Neutrophil (primary cell): ENCODE measurements around the gene SLC22A13.
"Not testable (repeated sequence)": the region's sequence is repeated elsewhere in the genome, so short reads cannot be mapped to it uniquely, and the experiment has no call there.

ENCODE experiments used
- H3K27ac ChIP-seq: fragments of 200-600 bp; sonication (generic); 2 replicates; pipeline ENCODE4 v1.5.1; 2016; ENCODE audit warnings: mild to moderate bottlenecking, moderate library complexity
- H3K27me3 ChIP-seq: fragments of 200-600 bp; sonication (generic); 2 replicates; pipeline ENCODE4 v1.6.0; 2016; ENCODE audit warnings: mild to moderate bottlenecking
- H3K36me3 ChIP-seq: fragments of 200-600 bp; sonication (generic); 2 replicates; pipeline ENCODE4 v1.5.1; 2017
- H3K4me1 ChIP-seq, 2 experiments: fragments of 200-600 bp in 1 of 2; sonication (generic) in 1 of 2; 1 replicate in 1 of 2; 2 replicates in 1 of 2; pipeline versions ENCODE4 v1.5.1 to v1.6.1; 2013 to 2016; ENCODE audit warnings: low read depth in 1 of 2, low read length in 1 of 2, mild to moderate bottlenecking in 1 of 2, moderate library complexity in 1 of 2; ENCODE audit not compliant: control insufficient read depth in 1 of 2, insufficient read depth in 1 of 2
- H3K4me3 ChIP-seq, 2 experiments: fragments of 200-600 bp in 1 of 2; sonication (generic) in 1 of 2; 1 replicate in 1 of 2; 2 replicates in 1 of 2; pipeline ENCODE4 v1.5.1; 2013 to 2016; ENCODE audit warnings: low read depth in 1 of 2, low read length in 1 of 2, mild to moderate bottlenecking in 1 of 2, moderate library complexity in 1 of 2
- H3K9me3 ChIP-seq: fragments of 200-600 bp; sonication (generic); 2 replicates; pipeline ENCODE4 v1.5.1; 2016
- TF ChIP-seq, protein P1 (sequence below): fragments of 200-600 bp; sonication (generic); IDR thresholded peaks from 2 replicates; pipeline ENCODE4 v1.5.1; 2016; ENCODE audit warnings: antibody characterized with exemption

The SLC22A13 gene

DNA sequence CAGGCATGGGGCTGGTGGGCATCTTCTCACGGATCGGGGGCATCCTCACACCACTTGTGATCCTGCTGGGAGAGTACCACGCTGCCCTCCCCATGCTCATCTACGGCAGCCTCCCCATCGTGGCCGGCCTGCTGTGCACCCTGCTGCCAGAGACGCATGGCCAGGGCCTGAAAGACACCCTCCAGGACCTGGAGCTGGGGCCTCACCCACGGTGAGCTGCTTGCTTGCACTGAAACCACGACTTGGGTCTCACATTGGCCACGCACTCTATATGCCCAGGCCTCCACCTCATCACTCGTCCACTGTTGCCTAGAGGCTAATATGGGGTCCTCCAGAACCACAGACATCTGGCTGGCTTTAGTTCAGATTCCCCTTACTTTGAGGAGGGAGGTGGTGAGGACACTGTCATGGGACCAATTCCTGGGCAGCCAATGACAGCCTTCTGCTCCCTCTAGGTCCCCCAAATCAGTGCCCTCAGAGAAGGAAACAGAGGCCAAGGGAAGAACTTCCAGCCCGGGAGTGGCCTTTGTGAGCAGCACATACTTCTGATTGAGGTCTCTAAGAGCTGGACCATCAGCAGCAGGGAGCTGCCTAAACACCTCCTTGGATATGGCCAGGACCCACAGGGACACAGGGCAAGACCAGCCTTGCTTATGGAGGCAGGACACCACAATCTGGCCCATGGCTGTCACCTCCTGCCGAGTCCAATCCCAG, 11.5 kb downstream of the SLC22A13 start:
- Histone ChIP-seq H3K9me3 (no peaks in the 10 kb centered on the region), H3K4me3 (no peak overlapping the region), H3K27me3 (no peaks in the 10 kb centered on the region), H3K4me1 (peaks cover 42 to 44% of the 10 kb centered on the region in 2 experiments), H3K36me3 (no peaks in the 10 kb centered on the region), H3K27ac (peak overlapping the region; percentile 5)
- TF ChIP-seq, protein P1, sequence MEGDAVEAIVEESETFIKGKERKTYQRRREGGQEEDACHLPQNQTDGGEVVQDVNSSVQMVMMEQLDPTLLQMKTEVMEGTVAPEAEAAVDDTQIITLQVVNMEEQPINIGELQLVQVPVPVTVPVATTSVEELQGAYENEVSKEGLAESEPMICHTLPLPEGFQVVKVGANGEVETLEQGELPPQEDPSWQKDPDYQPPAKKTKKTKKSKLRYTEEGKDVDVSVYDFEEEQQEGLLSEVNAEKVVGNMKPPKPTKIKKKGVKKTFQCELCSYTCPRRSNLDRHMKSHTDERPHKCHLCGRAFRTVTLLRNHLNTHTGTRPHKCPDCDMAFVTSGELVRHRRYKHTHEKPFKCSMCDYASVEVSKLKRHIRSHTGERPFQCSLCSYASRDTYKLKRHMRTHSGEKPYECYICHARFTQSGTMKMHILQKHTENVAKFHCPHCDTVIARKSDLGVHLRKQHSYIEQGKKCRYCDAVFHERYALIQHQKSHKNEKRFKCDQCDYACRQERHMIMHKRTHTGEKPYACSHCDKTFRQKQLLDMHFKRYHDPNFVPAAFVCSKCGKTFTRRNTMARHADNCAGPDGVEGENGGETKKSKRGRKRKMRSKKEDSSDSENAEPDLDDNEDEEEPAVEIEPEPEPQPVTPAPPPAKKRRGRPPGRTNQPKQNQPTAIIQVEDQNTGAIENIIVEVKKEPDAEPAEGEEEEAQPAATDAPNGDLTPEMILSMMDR, result no peak

GRCh38 chr3:38278841-38279240, 13.2 kb downstream of the SLC22A13 start:
- no peaks in the 10 kb centered on the region for H3K9me3 ChIP-seq
- peak overlapping the region; percentile 90 for H3K27ac ChIP-seq
- H3K36me3 ChIP-seq, result no peaks in the 10 kb centered on the region
- no peaks in the 10 kb centered on the region for H3K27me3 ChIP-seq
- H3K4me1 ChIP-seq, result peaks cover 59 to 62% of the 10 kb centered on the region in 2 experiments
- no peak overlapping the region for H3K4me3 ChIP-seq
- TF ChIP-seq, protein P1, result no peak

GRCh38 chr3:38281895-38282686, 16.5 kb downstream of the SLC22A13 start, which contains the start of gene SLC22A14:
TSS of gene SLC22A14 (plus strand) at chr3:38282294. CDS start at chr3:38306027, 23,733 bp downstream.
- peaks cover 59 to 62% of the 10 kb centered on the region in 2 experiments for H3K4me1 ChIP-seq
- TF ChIP-seq, protein P1, result no peak
- peak within 1 kb of the TSS; percentile 90 for H3K27ac ChIP-seq
- no peaks in the 10 kb centered on the region for H3K36me3 ChIP-seq
- H3K4me3 ChIP-seq, result peak within 1 kb of the TSS; percentile 42 to 46
- H3K27me3 ChIP-seq, result no peaks in the 10 kb centered on the region
- H3K9me3 ChIP-seq, result no peaks in the 10 kb centered on the region

- no peak overlapping the region for H3K4me3 ChIP-seq
- TF ChIP-seq, protein P1, result no peak
- no peaks in the 10 kb centered on the region for H3K27me3 ChIP-seq
- H3K4me1 ChIP-seq, result peaks cover 58 to 59% of the 10 kb centered on the region in 2 experiments
- no peak overlapping the region for H3K27ac ChIP-seq
- no peaks in the 10 kb centered on the region for H3K36me3 ChIP-seq
- no peaks in the 10 kb centered on the region for H3K9me3 ChIP-seq
These were observed 18.5 kb downstream of the SLC22A13 start for GRCh38 chr3:38283810-38284755.

DNA sequence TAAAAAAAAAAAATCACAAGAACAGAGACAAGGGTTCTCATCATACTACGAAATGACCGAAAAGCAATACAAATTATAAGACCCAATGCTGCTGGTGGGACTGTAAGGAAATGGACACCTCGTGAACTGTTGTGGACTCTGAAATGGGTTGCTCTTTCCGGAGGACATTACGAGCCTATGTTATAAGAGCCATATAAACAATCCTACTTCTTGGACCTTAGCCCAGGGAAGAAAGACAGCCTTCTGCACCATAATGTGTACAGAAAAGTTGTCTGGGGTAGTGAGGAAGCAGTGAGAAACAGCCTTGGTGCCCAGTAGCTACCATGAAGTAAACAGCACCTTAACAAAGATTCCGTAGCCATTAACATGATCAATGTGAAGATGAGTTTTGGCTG, 19.1 kb downstream of the SLC22A13 start:
- H3K9me3 ChIP-seq, result no peaks in the 10 kb centered on the region
- no peaks in the 10 kb centered on the region for H3K27me3 ChIP-seq
- H3K36me3 ChIP-seq, result no peaks in the 10 kb centered on the region
- no peak overlapping the region for H3K4me3 ChIP-seq
- H3K27ac ChIP-seq, result no peak overlapping the region
- peaks cover 59% of the 10 kb centered on the region in 2 experiments for H3K4me1 ChIP-seq
- TF ChIP-seq, protein P1, result no peak

DNA sequence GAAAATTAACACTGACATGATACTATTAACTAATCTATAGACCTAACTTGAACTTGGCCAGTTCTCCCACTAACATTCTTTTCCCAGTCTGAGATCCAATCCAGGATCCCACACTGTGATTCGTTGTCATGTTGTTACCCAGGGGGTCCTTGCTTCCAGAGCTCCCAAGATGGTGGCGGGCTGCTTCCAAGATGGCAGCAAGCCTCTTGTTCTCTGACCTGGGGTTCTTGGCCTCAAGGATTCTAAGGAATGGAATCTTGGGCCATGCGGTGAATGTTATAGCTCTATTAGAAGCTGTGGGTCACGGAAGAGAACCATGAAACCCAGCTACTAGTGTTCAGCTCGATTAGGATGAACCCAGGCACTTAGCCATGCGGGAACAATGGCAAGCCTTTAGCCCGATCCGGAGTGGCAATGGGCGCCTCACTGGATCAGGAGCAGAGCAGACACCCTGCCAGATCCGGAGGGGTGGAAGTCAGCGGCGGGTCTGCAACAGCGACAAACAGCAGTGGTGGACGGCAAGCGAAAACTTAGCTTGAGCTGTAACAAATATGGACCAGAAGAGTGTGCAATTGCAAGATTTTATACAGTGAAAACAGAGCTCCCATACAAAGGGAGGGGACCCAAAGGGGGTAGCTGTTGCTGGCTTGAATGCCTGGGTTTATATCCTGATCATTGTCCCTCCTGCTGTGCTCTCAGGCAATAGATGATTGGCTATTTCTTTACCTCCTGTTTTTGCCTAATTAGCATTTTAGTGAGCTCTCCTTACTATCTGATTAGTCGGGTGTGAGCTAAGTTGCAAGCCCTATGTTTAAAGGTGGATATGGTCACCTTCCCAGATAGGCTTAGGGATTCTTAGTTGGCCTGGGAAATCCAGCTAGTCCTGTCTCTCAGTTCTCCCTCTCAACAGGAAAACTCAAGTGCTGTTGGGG, 23.9 kb downstream of the SLC22A13 start:
- Histone ChIP-seq H3K27ac (peak overlapping the region; percentile 83), H3K4me1 (peaks cover 52 to 54% of the 10 kb centered on the region in 2 experiments)
- H3K36me3 ChIP-seq, H3K4me3 ChIP-seq, H3K27me3 ChIP-seq, H3K9me3 ChIP-seq: not testable (repeated sequence)

DNA sequence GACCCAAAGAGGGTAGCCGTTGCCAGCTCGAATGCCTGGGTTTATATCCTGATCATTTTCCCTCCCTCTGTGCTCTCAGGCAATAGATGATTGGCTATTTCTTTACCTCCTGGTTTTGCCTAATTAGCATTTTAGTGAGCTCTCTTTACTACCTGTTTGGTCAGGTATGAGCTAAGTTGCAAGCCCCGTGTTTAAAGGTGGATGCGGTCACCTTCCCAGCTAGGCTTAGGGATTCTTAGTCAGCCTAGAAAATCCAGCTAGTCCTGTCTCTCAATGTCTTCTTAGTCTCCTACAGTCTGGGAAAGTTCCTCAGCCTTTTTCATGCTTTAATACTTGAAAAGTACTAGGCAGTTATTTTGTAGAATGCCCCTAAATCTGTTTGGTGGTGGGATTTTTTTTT, 31.4 kb downstream of the SLC22A13 start:
- not testable (repeated sequence) for H3K27me3 ChIP-seq, H3K36me3 ChIP-seq, H3K27ac ChIP-seq, H3K4me3 ChIP-seq, H3K9me3 ChIP-seq
- H3K4me1 ChIP-seq, result peaks cover 11 to 18% of the 10 kb centered on the region in 2 experiments
